Measurements from ENCODE around the gene TDRKH.

DNA sequence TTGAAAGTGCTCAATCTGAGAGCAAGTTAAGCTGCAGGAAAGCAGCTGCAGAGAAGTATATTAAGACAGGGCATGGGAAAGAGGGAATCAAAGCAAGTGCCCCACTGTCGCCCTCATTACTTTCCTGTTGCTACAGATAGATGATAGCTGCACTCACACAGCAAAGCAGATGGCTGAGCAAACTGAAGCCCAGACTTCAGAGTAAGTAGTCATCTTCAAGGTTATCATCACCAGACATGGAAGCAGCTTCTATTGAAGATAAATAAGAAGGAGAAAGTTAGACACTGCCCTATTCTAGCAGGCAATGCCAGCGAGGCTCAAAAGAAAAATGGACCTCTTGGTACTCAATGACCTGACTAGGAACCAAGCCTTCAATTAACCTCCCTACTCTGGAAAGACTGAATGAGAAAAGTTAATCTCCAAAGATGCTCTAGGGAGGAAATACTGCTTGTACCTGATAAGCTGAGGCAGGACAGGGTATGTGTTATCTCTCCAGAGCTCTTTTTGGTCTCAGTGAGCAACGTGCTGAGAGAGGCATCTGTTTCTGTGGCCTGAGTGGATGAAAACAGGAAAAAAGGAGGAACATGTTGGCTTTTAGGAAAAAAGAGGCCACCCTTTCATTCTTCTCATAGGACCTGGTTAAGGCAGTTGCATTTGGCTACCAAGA is 15.9 kb downstream of the TDRKH start:
- no peak for TF ChIP-seq POLR2A (IDR thresholded peaks at IDR 0.05)
- TF ChIP-seq, protein P1, sequence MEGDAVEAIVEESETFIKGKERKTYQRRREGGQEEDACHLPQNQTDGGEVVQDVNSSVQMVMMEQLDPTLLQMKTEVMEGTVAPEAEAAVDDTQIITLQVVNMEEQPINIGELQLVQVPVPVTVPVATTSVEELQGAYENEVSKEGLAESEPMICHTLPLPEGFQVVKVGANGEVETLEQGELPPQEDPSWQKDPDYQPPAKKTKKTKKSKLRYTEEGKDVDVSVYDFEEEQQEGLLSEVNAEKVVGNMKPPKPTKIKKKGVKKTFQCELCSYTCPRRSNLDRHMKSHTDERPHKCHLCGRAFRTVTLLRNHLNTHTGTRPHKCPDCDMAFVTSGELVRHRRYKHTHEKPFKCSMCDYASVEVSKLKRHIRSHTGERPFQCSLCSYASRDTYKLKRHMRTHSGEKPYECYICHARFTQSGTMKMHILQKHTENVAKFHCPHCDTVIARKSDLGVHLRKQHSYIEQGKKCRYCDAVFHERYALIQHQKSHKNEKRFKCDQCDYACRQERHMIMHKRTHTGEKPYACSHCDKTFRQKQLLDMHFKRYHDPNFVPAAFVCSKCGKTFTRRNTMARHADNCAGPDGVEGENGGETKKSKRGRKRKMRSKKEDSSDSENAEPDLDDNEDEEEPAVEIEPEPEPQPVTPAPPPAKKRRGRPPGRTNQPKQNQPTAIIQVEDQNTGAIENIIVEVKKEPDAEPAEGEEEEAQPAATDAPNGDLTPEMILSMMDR (IDR thresholded peaks at IDR 0.05), result no peak
